HG02678 (cell line): ENCODE results near the gene SSU72.
"Not testable (repeated sequence)": the region's sequence is repeated elsewhere in the genome, so short reads cannot be mapped to it uniquely, and the experiment has no call there.

Source experiments
- ATAC-seq: cut with Tn5 transposase; IDR thresholded peaks from one replicate; pipeline ENCODE4 v1.9.1; 2021; ENCODE audit warnings: mild to moderate bottlenecking, moderate library complexity; ENCODE audit not compliant: unreplicated experiment

SSU72 gene

DNA sequence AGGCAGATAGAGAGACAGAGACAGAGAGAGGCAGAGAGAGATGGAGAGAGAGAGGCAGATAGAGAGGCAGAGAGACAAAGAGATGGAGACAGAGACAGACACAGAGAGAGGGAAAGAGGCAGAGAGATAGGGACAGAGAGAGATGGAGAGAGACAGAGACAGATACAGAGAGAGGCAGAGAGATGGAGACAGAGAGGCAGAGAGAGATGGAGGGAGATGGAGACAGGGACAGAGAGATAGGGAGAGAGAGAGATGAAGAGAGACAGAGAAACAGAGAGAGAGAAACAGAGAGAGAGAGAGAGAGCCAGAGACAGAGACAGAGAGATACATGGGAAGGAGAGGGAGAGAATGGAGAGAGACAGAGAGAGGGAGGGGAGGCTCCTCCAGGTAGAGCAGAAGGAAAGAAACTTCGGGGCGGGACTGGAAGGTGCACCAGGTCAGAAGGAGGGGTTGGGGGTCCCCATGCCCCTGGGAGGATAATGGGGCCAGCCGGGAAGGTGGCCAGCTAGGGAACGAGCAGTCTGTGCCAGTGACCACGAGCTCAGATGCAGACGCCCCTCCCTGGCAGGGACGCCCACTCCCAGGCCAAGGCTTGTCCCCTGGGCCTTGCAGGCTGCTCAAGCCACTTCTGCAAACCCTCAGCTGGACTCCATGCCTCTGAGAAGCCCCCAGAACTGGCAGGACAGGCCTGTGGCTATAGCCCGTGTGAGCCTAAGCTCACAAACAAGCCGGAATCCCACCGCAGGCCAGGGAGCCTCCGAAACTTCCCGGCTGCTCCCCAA is 22.0 kb upstream of the SSU72 start:
- no peak for ATAC-seq

- not testable (repeated sequence) for ATAC-seq
Observed at GRCh38 chr1:1595341-1595740, 20.7 kb upstream of the SSU72 start.

DNA sequence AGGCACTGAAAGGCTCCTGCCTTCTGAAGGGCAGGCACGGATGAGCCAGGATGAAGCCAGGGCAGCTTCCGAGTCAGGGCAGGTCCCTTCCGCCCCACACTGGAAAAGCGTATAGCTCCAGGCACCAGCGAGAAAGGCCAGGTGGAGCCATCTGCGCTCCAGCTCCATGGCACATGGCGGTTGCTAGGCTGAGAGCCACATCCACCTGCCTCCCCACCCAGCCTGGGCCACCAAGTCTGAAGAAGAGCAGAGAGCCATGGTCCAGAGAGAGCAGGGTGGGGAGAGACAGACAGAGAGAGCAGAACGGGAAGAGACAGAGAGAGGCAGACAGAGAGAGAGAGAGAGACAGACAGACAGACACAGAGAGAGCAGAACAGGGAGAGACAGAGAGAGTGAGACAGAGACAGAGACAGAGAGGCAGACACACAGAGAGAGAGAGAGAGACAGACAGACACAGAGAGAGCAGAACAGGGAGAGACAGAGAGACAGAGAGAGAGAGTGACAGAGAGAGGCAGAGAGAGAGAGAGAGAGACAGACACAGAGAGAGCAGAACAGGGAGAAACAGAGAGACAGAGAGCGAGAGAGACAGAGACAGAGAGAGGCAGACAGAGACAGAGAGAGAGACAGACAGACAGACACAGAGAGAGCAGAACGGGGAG is 20.1 kb upstream of the SSU72 start:
- ATAC-seq, result no peak

- ATAC-seq, result no peak
Observed at GRCh38 chr1:1593834-1594601, 19.4 kb upstream of the SSU72 start.

DNA sequence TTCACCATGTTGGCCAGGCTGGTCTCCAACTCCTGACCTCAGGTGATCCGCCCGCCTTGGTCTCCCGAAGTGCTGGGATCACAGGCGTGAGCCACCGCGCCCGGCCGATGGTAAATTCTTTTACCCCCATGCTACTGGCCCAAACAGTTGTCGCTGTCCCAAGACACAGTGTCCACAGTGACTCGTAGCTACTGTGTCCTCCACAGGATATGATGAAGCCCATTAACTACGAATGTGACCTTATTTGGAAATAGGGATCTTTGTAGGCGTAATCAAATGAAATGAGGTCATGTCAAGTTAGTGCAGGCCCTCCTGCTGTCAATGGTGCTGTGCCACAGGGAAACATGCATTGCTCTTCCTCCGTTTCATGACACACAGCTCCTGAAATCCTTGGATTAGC is 16.8 kb upstream of the SSU72 start:
- ATAC-seq, result no peak

- no peak for ATAC-seq
Observed at GRCh38 chr1:1583347-1584010, 8.8 kb upstream of the SSU72 start.

- no peak for ATAC-seq
Observed at GRCh38 chr1:1582585-1583346, 8.1 kb upstream of the SSU72 start.

DNA sequence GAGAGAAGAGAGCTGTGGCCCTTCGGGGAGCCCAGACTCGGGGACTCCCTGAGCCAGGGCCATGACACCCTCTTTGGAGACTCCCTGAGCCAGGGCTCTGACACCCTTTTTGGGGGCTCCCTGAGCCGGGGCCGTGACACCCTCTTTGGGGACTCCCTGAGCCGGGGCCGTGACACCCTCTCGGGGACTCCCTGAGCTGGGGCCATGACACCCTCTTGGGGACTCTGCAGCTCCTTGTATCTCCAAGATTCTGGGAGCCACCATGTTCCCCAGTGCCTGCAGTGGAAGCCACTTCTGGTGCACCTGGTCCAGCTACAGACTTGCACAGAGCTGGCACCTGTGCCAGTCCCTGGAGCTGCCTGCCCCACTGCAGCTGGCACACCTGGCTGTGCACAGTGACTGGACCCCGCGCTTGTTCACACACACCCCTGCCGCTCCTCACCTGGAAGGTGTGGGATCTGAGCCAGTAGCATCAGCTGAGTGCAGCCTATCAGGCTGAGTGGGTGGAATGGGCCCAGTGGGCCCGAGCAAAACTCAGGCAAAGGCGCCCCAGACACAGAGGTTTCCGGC is 3.8 kb upstream of the SSU72 start:
- ATAC-seq, result no peak

DNA sequence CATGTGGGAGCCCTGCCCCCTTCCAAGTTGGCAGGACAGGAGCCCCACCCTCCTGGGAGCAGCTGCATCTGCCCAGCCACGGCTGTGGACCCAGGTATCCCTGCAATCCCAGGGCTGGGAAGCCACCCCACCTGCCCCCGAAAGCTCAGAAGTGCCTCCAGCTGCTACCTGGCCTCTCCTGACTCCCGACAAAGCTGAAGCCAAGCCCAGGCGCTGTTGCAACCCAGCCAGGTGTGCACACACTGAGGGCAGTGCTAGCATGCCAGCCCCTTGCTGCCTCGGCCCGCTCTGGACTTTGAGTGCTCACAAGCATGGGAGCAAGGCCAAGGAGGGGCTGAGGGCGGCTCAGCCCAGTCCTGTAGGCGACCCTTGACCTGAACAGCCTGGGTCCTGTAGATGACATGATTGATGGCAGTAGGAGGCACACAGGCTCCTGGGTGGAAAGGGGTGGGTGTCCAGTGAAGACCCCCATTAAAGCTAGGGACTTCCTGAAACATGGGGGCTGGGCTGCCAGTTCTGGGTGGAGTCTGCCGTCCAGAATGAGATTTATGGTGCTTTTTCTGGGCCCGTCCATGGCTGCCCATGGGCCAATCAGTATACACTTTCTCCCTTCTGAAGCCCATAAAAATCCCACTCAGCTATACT is 2.8 kb upstream of the SSU72 start:
- no peak for ATAC-seq

DNA sequence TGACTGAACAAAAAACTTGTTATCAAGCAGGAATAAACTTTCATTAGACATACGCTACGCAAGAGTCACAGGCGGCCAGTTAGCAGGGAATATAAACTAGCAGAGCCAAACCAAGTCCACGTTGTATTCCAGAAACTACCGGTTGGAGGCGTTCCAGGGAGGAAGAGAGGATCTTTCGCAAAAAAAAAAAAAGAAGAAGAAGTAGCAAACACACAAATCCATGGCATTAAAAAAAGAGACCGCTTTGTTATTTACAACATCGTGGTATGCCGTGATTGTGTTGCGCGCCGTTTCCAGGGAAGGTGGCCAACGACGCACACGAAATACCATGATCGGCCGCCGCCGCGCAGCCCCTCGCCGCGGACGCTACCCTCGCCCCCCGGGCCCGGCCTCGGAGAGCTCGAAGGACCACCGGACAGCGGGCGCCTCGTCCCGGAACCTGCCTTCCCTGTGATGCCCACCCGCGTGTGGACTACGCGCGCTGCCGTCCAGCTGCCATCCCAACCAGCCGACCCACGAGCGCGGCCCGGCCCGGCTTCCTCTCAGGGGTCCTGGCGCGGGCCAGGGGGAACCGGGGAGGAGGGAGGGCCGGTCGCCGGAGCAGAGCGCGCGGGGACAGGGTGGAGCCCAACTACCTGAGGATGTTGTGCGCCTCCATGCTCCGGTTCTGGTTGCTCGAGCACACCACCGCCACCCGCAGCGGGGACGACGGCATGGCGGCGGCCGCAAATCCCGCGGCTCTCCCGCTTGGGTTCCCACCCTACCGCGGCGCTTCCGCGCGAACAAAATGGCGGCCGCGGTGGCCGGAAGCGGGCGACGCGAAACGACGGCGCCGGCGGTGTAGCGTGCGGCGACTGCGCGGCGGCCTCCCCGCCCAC is 581 bp downstream of the SSU72 start:
- ATAC-seq, result peak; percentile 80

DNA sequence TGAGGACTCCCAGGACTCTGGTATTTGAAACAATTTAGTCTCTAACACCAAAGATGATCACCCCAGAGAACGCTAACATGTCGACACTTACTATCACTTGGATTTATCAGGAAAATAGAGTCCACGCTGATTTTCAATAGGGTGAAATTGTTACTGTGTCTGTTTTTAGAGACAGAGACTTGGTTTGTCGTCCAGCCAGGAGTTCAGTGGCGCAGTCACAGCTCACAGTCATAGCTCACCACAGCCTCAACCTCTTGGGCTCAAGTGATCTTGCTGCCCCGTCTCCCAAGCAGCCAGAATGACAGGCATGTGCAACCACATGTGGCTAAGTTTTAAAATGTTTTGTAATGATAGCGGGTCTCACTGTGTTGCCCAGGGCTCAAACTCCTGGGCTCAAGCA is 5.3 kb downstream of the SSU72 start:
- ATAC-seq, result no peak

- no peak for ATAC-seq
Observed at GRCh38 chr1:1567891-1568291, 6.8 kb downstream of the SSU72 start.

- ATAC-seq, result no peak
Observed at GRCh38 chr1:1567152-1567875, 7.3 kb downstream of the SSU72 start.

GRCh38 chr1:1565340-1565739 is 9.3 kb downstream of the SSU72 start:
- no peak for ATAC-seq

DNA sequence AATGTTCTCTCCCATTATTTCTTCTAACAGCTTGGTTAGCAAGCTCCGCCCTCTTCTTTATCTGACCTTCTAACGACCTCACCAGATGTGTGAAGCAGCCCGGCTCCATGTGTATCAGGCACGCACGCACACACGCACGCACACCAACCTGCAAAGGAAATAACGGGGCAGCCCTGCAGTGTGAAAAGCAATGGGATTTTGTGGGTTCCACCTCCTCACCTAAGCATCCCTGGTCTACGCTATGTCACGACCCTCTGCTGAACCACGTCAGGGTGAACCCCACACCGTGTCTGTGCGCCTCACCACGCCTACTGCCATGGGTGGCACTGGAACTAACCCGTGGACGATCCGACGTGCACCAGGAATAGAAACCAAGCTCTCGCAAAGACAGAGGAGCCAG is 10.4 kb downstream of the SSU72 start:
- no peak for ATAC-seq

DNA sequence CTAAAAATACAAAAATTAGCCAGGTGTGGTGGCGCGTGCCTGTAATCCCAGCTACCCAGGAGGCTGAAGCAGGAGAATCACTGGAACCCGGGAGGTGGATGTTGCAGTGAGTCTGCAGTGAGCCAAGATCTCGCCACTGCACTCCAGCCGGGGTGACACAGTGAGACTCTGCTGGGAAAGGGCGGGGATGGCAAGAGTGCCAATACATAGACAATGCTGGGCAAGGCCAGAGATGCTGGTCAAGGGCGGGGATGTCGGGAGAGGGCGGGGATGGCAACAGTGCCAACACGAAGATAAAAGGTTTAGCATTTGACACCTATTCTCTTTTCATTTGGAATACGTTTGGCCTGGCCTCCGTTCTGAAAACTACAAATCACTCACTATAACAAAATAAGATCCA is 11.0 kb downstream of the SSU72 start:
- ATAC-seq, result no peak

GRCh38 chr1:1562556-1563195 is 12.0 kb downstream of the SSU72 start:
- ATAC-seq, result no peak
